ENCODE data around the gene NFILZ. TPM values are rescaled to one million over a fixed set of nuclear protein-coding genes. Genes with fewer than 3 reads are reported as not detected.

Gene NFILZ
- total RNA-seq, 6 experiments from 2014 or later: not detected

DNA sequence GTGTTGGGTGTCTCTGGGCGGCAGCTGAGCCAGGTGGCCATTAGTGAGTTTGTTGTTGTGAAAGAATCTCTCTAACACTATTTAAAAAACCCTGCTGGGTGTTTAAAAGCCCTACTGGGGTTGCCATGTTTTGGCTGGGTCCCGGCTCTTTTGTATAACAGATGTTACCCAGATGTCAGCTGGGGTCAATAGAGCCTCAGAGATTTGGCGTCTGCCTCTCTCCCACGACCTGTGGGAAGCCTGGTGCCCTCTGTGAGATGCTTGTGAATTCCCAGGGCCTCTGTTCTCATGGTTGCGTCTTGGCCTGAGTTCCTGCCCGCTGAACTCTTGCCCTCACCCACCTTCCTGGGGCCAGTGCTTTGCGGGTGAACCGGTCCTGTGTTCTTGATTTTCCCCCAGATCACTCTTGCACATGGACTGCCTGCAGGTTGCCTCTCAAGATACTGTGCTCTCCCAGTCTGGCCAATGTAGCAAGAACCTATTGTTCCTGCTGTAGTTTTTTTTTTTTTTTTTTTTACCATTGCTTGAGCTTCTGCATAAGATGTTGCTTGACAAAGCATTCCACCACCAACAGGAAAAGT, 9.5 kb downstream of the NFILZ start:
- peak in 2 of 4 donors; percentile 49 to 50 for ATAC-seq
- H3K27ac ChIP-seq: peak overlapping the region; percentile 69 to 85 (median 84)

DNA sequence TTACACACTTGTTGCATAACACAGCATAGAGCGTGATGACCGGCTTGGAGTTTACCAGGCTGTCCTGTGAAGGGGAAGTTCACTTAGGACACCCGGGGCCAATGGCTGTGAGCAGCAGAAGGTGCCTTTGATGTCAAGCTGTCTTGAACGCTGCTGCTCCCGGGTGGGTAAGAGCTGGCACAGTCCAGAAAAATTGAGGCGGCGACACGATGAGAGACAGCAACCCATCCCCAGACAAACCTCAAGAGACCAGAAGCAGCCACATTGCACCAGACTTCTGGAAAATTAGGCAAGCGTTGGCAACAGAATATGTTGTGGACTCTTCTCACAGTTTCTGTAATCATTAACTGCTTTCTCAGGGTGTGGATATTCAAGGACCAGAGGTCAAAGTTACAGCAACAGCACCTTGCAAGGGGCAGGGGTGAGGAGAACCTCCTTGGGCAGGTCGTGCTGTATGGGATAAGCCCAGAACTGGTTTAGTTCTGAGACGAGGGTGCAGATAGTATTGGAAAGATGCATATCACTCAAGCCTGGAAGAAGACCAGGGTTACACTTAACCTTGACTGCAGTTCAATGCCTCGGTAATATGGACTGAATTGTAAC, 10.1 kb downstream of the NFILZ start:
- Histone ChIP-seq H3K27ac (peak overlapping the region; percentile 24 to 85 (median 84)), H3K9me3 (no peaks in the 10 kb centered on the region), H3K4me1 (peaks cover 0 to 49% (median 22%) of the 10 kb centered on the region in 4 donors), H3K4me3 (peak overlapping the region in 2 of 3 donors; percentile 28 to 29), H3K27me3 (no peaks in the 10 kb centered on the region), H3K36me3 (no peaks in the 10 kb centered on the region)
- intact Hi-C loops (cut with DNase I): loop anchor here in 1 of 2 donors (5.0 kb wide), 1 partner anchor 58 kb away; no protein-coding TSS in a partner anchor
- ATAC-seq: peak; percentile 73 to 77 (median 74)
- DNase-seq: peak; percentile 66 to 88 (median 83)
- TF ChIP-seq, protein P1, sequence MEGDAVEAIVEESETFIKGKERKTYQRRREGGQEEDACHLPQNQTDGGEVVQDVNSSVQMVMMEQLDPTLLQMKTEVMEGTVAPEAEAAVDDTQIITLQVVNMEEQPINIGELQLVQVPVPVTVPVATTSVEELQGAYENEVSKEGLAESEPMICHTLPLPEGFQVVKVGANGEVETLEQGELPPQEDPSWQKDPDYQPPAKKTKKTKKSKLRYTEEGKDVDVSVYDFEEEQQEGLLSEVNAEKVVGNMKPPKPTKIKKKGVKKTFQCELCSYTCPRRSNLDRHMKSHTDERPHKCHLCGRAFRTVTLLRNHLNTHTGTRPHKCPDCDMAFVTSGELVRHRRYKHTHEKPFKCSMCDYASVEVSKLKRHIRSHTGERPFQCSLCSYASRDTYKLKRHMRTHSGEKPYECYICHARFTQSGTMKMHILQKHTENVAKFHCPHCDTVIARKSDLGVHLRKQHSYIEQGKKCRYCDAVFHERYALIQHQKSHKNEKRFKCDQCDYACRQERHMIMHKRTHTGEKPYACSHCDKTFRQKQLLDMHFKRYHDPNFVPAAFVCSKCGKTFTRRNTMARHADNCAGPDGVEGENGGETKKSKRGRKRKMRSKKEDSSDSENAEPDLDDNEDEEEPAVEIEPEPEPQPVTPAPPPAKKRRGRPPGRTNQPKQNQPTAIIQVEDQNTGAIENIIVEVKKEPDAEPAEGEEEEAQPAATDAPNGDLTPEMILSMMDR (IDR thresholded peaks at IDR 0.05): no peak
- TF ChIP-seq POLR2A (IDR thresholded peaks at IDR 0.05): no peak
- 23% methylated on average over 12 of the region's 12 CpGs for WGBS (ENCODE audit: insufficient coverage, low coverage, low lambda C conversion rate, missing lambda C conversion rate)

More for the DNA sequence above, 9.5 kb downstream of the NFILZ start:
- 17% methylated on average over 7 of the region's 8 CpGs for WGBS (ENCODE audit: insufficient coverage, low coverage, low lambda C conversion rate, missing lambda C conversion rate)
- Histone ChIP-seq H3K4me3 (peak overlapping the region in 2 of 3 donors; percentile 28 to 29), H3K36me3 (no peaks in the 10 kb centered on the region), H3K4me1 (peaks cover 0 to 49% (median 22%) of the 10 kb centered on the region in 4 donors), H3K27me3 (no peaks in the 10 kb centered on the region), H3K9me3 (no peaks in the 10 kb centered on the region)
- intact Hi-C loops (cut with DNase I): loop anchor here in 1 of 2 donors (5.0 kb wide), 1 partner anchor 58 kb away; no protein-coding TSS in a partner anchor
- TF ChIP-seq, protein P1 (IDR thresholded peaks at IDR 0.05): no peak
- no peak for TF ChIP-seq POLR2A (IDR thresholded peaks at IDR 0.05)
- DNase-seq: peak in 2 of 3 donors; percentile 77 to 78

DNA sequence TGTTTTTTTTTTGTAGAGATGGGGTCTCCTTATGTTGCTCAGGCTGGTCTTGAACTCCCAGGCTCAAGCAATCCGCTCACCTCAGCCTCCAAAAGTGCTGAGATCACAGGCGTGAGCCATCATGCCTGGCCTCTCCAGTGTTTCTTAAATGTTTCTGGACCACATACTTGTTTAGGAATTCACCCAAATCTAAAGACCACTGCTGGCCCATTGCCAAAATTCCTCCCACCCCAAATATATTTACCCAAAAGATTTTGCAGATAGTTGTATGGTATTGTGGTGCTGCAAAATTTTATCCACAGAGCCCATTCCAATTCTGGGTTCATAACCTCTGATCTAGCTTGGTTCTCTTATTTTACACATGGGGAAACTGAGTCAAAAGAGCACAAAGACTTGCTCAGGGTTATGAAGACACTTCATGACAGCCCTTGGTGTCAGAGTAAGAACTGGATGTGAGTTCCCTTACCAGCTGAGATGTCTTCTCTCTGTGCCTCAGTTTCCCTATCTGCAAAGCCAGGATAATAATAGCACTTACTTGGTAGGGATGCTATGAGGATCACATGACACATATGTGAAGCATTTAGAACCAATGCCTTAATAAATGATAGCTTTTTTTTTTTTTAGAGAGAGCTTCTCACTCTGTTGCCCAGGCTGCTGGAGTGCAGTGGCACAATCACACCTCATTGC, 10.9 kb downstream of the NFILZ start:
- no peaks in the 10 kb centered on the region for H3K9me3 ChIP-seq
- no peaks in the 10 kb centered on the region for H3K36me3 ChIP-seq
- no CpG with 5 or more reads among the region's 2 CpGs for WGBS (ENCODE audit: insufficient coverage, low coverage, low lambda C conversion rate, missing lambda C conversion rate)
- TF ChIP-seq POLR2A (IDR thresholded peaks at IDR 0.05): no peak
- TF ChIP-seq, protein P1 (IDR thresholded peaks at IDR 0.05): no peak
- intact Hi-C loops (cut with DNase I): loop anchor here in 1 of 2 donors (5.0 kb wide), 1 partner anchor 59 kb away; no protein-coding TSS in a partner anchor
- DNase-seq (no peak), ATAC-seq (no peak)
- peak overlapping the region in 2 of 3 donors; percentile 84 to 85 for H3K27ac ChIP-seq
- no peaks in the 10 kb centered on the region for H3K27me3 ChIP-seq
- no peak overlapping the region for H3K4me3 ChIP-seq
- peaks cover 0 to 49% (median 22%) of the 10 kb centered on the region in 4 donors for H3K4me1 ChIP-seq

DNA sequence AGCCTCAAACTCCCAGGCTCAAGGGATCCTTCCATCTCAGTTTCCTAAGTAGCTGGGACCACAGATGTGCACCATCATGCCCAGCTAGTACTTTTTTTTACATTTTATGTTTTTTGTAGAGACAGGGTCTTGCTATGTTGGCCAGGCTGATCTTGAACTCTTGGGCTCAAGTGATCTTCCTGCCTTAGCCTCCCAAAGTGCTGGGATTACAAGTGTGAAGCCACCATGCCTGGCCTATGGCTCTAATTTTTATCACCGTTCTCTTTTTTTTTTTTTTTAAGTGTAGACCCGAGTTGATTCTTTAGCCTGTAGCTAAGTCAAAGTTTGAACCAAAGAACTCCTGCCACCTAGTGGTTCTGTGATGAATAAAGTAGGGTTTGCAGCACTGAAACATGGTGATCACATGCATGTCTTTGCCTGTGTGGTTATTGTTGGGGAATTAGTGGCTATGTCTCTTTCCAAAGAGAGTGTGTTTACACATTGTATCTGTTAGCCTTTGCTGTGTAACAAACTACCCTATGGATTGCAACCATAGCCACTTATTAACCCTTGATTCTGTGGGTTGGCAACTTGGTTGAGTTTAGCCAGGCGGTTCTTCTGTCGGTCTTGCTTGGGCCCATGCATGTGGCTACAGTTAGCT, 11.6 kb downstream of the NFILZ start:
- intact Hi-C loops (cut with DNase I): loop anchor here in 1 of 2 donors (5.0 kb wide), 1 partner anchor 60 kb away; no protein-coding TSS in a partner anchor
- Histone ChIP-seq H3K27me3 (no peaks in the 10 kb centered on the region), H3K9me3 (no peaks in the 10 kb centered on the region), H3K4me1 (peaks cover 0 to 49% (median 22%) of the 10 kb centered on the region in 4 donors), H3K27ac (peak overlapping the region in 1 of 3 donors; percentile 85), H3K36me3 (no peaks in the 10 kb centered on the region), H3K4me3 (no peak overlapping the region)
- WGBS (ENCODE audit: insufficient coverage, low coverage, low lambda C conversion rate, missing lambda C conversion rate): 0% methylated on average over 2 of the region's 4 CpGs
- no peak for TF ChIP-seq POLR2A (IDR thresholded peaks at IDR 0.05)
- TF ChIP-seq, protein P1 (IDR thresholded peaks at IDR 0.05): peak; percentile 54 to 82 (median 70)
- DNase-seq: no peak
- peak; percentile 31 to 46 (median 43) for ATAC-seq
